NCI-H1048 (cell line): ENCODE results near the gene ROR1.
"Not testable (repeated sequence)": the region's sequence is repeated elsewhere in the genome, so short reads cannot be mapped to it uniquely, and the experiment has no call there.

Experiments used
- DNase-seq: peaks from one replicate; lab custom pipeline; 2025; lab: John Stamatoyannopoulos, UW

The ROR1 gene

GRCh38 chr1:63794354-63794753 is 20.5 kb downstream of the ROR1 start:
- no peak for DNase-seq

- no peak for DNase-seq
These were observed 21.1 kb downstream of the ROR1 start for GRCh38 chr1:63794939-63795378.

GRCh38 chr1:63795455-63795854 is 21.6 kb downstream of the ROR1 start:
- DNase-seq, result no peak

- no peak for DNase-seq
These were observed 23.4 kb downstream of the ROR1 start for GRCh38 chr1:63797056-63797726.

GRCh38 chr1:63798284-63798683 is 24.5 kb downstream of the ROR1 start:
- no peak for DNase-seq

GRCh38 chr1:63799307-63799706 is 25.5 kb downstream of the ROR1 start:
- DNase-seq, result no peak

GRCh38 chr1:63799820-63800219 is 26.0 kb downstream of the ROR1 start:
- no peak for DNase-seq

GRCh38 chr1:63802109-63802508 is 28.3 kb downstream of the ROR1 start:
- DNase-seq, result no peak

- DNase-seq, result no peak
These were observed 31.1 kb downstream of the ROR1 start for GRCh38 chr1:63804829-63805484.

GRCh38 chr1:63807046-63807445 is 33.2 kb downstream of the ROR1 start:
- DNase-seq, result no peak

GRCh38 chr1:63810936-63811469 is 37.2 kb downstream of the ROR1 start:
- DNase-seq, result no peak

- no peak for DNase-seq
These were observed 38.4 kb downstream of the ROR1 start for GRCh38 chr1:63812071-63812700.

GRCh38 chr1:63813829-63814277 is 40.0 kb downstream of the ROR1 start:
- no peak for DNase-seq

GRCh38 chr1:63816217-63816815 is 42.5 kb downstream of the ROR1 start:
- DNase-seq, result not testable (repeated sequence)

- DNase-seq, result no peak
These were observed 43.4 kb downstream of the ROR1 start for GRCh38 chr1:63817152-63817667.

- no peak for DNase-seq
These were observed 43.9 kb downstream of the ROR1 start for GRCh38 chr1:63817700-63818099.

GRCh38 chr1:63818567-63819325 is 44.9 kb downstream of the ROR1 start:
- no peak for DNase-seq

GRCh38 chr1:63819795-63820194 is 46.0 kb downstream of the ROR1 start:
- no peak for DNase-seq

GRCh38 chr1:63821091-63822005 is 47.5 kb downstream of the ROR1 start:
- no peak for DNase-seq

- DNase-seq, result no peak
These were observed 48.7 kb downstream of the ROR1 start for GRCh38 chr1:63822540-63822939.
